GM20000 (cell line): ENCODE results near the gene C1orf21.

ENCODE experiments used
- DNase-seq: peaks from one replicate; pipeline ENCODE4 v3.0.0; 2012; ENCODE audit warnings: low spot score
- CTCF ChIP-seq: IDR thresholded peaks from 2 replicates; pipeline ENCODE4 v1.5.1; 2012; ENCODE audit warnings: mild to moderate bottlenecking, control low read depth; ENCODE audit errors: extremely low read depth, missing control alignments

The C1orf21 gene

GRCh38 chr1:184643661-184644060 is 256.8 kb downstream of the C1orf21 start:
- no peak for DNase-seq

GRCh38 chr1:184644771-184645170 is 257.9 kb downstream of the C1orf21 start:
- TF ChIP-seq CTCF = no peak
- no peak for DNase-seq

More at GRCh38 chr1:184643661-184644060, 256.8 kb downstream of the C1orf21 start:
- TF ChIP-seq CTCF = no peak

- no peak for DNase-seq
- no peak for TF ChIP-seq CTCF
Measured at GRCh38 chr1:184646178-184646701, 259.4 kb downstream of the C1orf21 start.

GRCh38 chr1:184646824-184647223 is 260.0 kb downstream of the C1orf21 start:
- no peak for TF ChIP-seq CTCF
- no peak for DNase-seq

- no peak for TF ChIP-seq CTCF
- no peak for DNase-seq
Measured at GRCh38 chr1:184647471-184647870, 260.6 kb downstream of the C1orf21 start.

GRCh38 chr1:184648160-184648855 is 261.5 kb downstream of the C1orf21 start:
- no peak for DNase-seq
- no peak for TF ChIP-seq CTCF

- no peak for TF ChIP-seq CTCF
Measured at GRCh38 chr1:184648856-184649201, 262.0 kb downstream of the C1orf21 start.

More at GRCh38 chr1:184648856-184649201, 262.0 kb downstream of the C1orf21 start:
- no peak for DNase-seq
